ENCODE measurements around the gene KMT5B.

The KMT5B gene

GRCh38 chr11:68213135-68213515 lies at the start of gene KMT5B:
TSS of gene KMT5B (minus strand) at chr11:68213296. CDS start at chr11:68190076, 23,220 bp downstream.
- in situ Hi-C loops (cut with MboI; ENCODE audit: low pct_unique_long_range_greater_than_20kb, low sequenced_read_pairs, unreplicated experiment): no loop called here
- no peak for TF ChIP-seq CTCF (IDR thresholded peaks at IDR 0.05; ENCODE audit: extremely low read depth, insufficient read depth, missing control alignments)
- DNase-seq (ENCODE audit: low spot score): peak; percentile 66

GRCh38 chr11:68262544-68262827 lies 49.4 kb upstream of the KMT5B start:
- TF ChIP-seq CTCF (IDR thresholded peaks at IDR 0.05; ENCODE audit: extremely low read depth, insufficient read depth, missing control alignments): no peak
- no peak for DNase-seq (ENCODE audit: low spot score)
- in situ Hi-C loops (cut with MboI; ENCODE audit: low pct_unique_long_range_greater_than_20kb, low sequenced_read_pairs, unreplicated experiment): no loop called here

- in situ Hi-C loops (cut with MboI; ENCODE audit: low pct_unique_long_range_greater_than_20kb, low sequenced_read_pairs, unreplicated experiment): no loop called here
- DNase-seq (ENCODE audit: low spot score): no peak
- TF ChIP-seq CTCF (IDR thresholded peaks at IDR 0.05; ENCODE audit: extremely low read depth, insufficient read depth, missing control alignments): no peak
These were observed 48.9 kb upstream of the KMT5B start for GRCh38 chr11:68261749-68262543.

GRCh38 chr11:68261006-68261405 lies 47.9 kb upstream of the KMT5B start:
- DNase-seq (ENCODE audit: low spot score): no peak
- in situ Hi-C loops (cut with MboI; ENCODE audit: low pct_unique_long_range_greater_than_20kb, low sequenced_read_pairs, unreplicated experiment): no loop called here
- TF ChIP-seq CTCF (IDR thresholded peaks at IDR 0.05; ENCODE audit: extremely low read depth, insufficient read depth, missing control alignments): no peak

GRCh38 chr11:68260484-68260883 lies 47.4 kb upstream of the KMT5B start:
- DNase-seq (ENCODE audit: low spot score): no peak
- TF ChIP-seq CTCF (IDR thresholded peaks at IDR 0.05; ENCODE audit: extremely low read depth, insufficient read depth, missing control alignments): no peak
- in situ Hi-C loops (cut with MboI; ENCODE audit: low pct_unique_long_range_greater_than_20kb, low sequenced_read_pairs, unreplicated experiment): no loop called here

- no peak for TF ChIP-seq CTCF (IDR thresholded peaks at IDR 0.05; ENCODE audit: extremely low read depth, insufficient read depth, missing control alignments)
- DNase-seq (ENCODE audit: low spot score): no peak
- in situ Hi-C loops (cut with MboI; ENCODE audit: low pct_unique_long_range_greater_than_20kb, low sequenced_read_pairs, unreplicated experiment): loop anchor here (10.0 kb wide), 1 partner anchor 125 kb away; no protein-coding TSS in a partner anchor
These were observed 46.2 kb upstream of the KMT5B start for GRCh38 chr11:68259122-68259959.
